K562 (cell line): ENCODE results near the gene MC3R. TPM values are rescaled to one million over a fixed set of nuclear protein-coding genes. Genes with fewer than 3 reads are reported as not detected.

Experiments used
- ATAC-seq: fragments of 200-7000 bp; cut with Tn5 transposase; 3 replicates; pipeline ENCODE4 v1.9.1; 2020; ENCODE audit warnings: moderate library complexity
- BruUV-seq: library from RNA; stranded (reverse); fragments of 400-500 nt; replicated peaks from 2 replicates; lab custom pipeline; 2021; lab: Mats Ljungman, UMichigan
- CTCF ChIA-PET: fragments of 300-600 bp; formaldehyde crosslinking; extraction: SDS; loops from one replicate; lab custom pipeline; 2021; ENCODE audit warnings: low intra/inter-chr PET ratio; lab: Yijun Ruan, JAX
- POLR2A ChIA-PET: fragments of 300-600, 350-650 bp; sonication (Branson Sonifier 250); formaldehyde crosslinking; extraction: SDS; loops from one replicate; lab custom pipeline; 2021; ENCODE audit warnings: antibody characterized with exemption, inconsistent platforms; lab: Yijun Ruan, JAX
- DNase-seq, 4 experiments: peaks; one replicate each; pipeline versions ENCODE4 v3.0.0 to v3.0.0-alpha.2; 2011 to 2018; ENCODE audit warnings: low spot score in 3 of 4, mixed read lengths in 3 of 4; ENCODE audit errors: extremely low read depth in 1 of 4
- FAIRE-seq: peaks from 2 replicates; lab custom pipeline; 2011; peaks lifted over from hg19 to GRCh38; lab: Jason Lieb, UNC
- H2AFZ ChIP-seq: 2 replicates; pipeline ENCODE4 v1.6.0; 2011; ENCODE audit warnings: low read depth, low read length, control low read depth, inconsistent platforms
- H3K27ac ChIP-seq: fragments of 200-600 bp; 3 replicates; pipeline ENCODE4 v1.8.0; 2011; ENCODE audit warnings: low read depth, mild to moderate bottlenecking, control low read depth, inconsistent platforms, low read length, moderate library complexity, mixed read lengths; ENCODE audit errors: extremely low read depth
- H3K27me3 ChIP-seq, 2 experiments: fragments of 300-600 bp in 1 of 2; 2 replicates in 1 of 2; 3 replicates in 1 of 2; pipeline versions ENCODE4 v1.6.0 to v1.8.0; 2011; ENCODE audit warnings: inconsistent platforms in 2 of 2, low read length in 2 of 2, mild to moderate bottlenecking in 1 of 2, mixed read lengths in 1 of 2, moderate library complexity in 1 of 2; ENCODE audit not compliant: control insufficient read depth in 2 of 2, insufficient read depth in 2 of 2
- H3K36me3 ChIP-seq: fragments of 300-600 bp; 3 replicates; pipeline ENCODE4 v1.8.0; 2011; ENCODE audit warnings: mild to moderate bottlenecking, low read length, inconsistent platforms; ENCODE audit not compliant: control insufficient read depth, insufficient read depth
- H3K4me1 ChIP-seq, 2 experiments: fragments of 200-600 bp in 1 of 2; replicated peaks in 1 of 2; 2 replicates in 1 of 2; 3 replicates in 1 of 2; pipeline versions ENCODE4 v1.5.1 to v1.8.0; 2011; ENCODE audit warnings: inconsistent platforms in 2 of 2, low read length in 2 of 2, mild to moderate bottlenecking in 1 of 2, mixed read lengths in 1 of 2, moderate library complexity in 1 of 2; ENCODE audit not compliant: control insufficient read depth in 2 of 2, insufficient read depth in 2 of 2
- H3K4me2 ChIP-seq: 2 replicates; pipeline ENCODE4 v1.6.1; 2011; ENCODE audit warnings: low read length, control low read depth, inconsistent platforms, mixed read lengths; ENCODE audit not compliant: insufficient read depth
- H3K4me3 ChIP-seq: fragments of 200-600 bp; sonication (generic), shearing (Covaris generic); 2 replicates; pipeline ENCODE4 v1.5.1; 2016; ENCODE audit warnings: control low read depth, inconsistent platforms
- H3K79me2 ChIP-seq: fragments of 200-600 bp; 3 replicates; pipeline ENCODE4 v1.8.0; 2011; ENCODE audit warnings: low read length, inconsistent platforms; ENCODE audit not compliant: control insufficient read depth, insufficient read depth
- H3K9ac ChIP-seq, 2 experiments: 2 replicates each; pipeline versions ENCODE4 v1.6.0 to v1.6.1; 2011; ENCODE audit warnings: low read depth in 2 of 2, low read length in 2 of 2, control low read depth in 1 of 2, inconsistent platforms in 1 of 2, mild to moderate bottlenecking in 1 of 2, mixed read lengths in 1 of 2; ENCODE audit not compliant: insufficient read depth in 1 of 2
- H3K9me1 ChIP-seq: one replicate; pipeline ENCODE4 v1.6.0; 2011; ENCODE audit warnings: inconsistent platforms, mild to moderate bottlenecking, low read length, moderate library complexity; ENCODE audit not compliant: control insufficient read depth, insufficient read depth
- H3K9me3 ChIP-seq: replicated peaks from 2 replicates; pipeline ENCODE4 v1.5.1; 2011; ENCODE audit warnings: low read depth, low read length, inconsistent platforms; ENCODE audit not compliant: control insufficient read depth, insufficient read depth
- H4K20me1 ChIP-seq: replicated peaks from 2 replicates; pipeline ENCODE4 v1.6.1; 2011; ENCODE audit warnings: low read length, inconsistent platforms, mixed read lengths; ENCODE audit not compliant: control insufficient read depth, insufficient read depth
- CEBPG ChIP-seq, 3 experiments: fragments of 200-800 bp in 1 of 3; sonication (Bioruptor generic) in 1 of 3; sonication (generic) in 1 of 3; formaldehyde crosslinking in 1 of 3; IDR thresholded peaks in 2 of 3; conservative IDR thresholded peaks in 1 of 3; 2 replicates each; pipeline versions ENCODE4 v1.6.1 to v1.8.0; 2016 to 2022; ENCODE audit warnings: missing compliant biosample characterization in 2 of 3, missing genetic modification characterization in 2 of 3, mild to moderate bottlenecking in 1 of 3, missing genetic modification reagents in 1 of 3
- ETV1 ChIP-seq: fragments of 450-650 bp; conservative IDR thresholded peaks from 2 replicates; pipeline ENCODE4 v1.6.1; 2016; ENCODE audit warnings: missing genetic modification characterization, control low read depth, low read depth, missing compliant biosample characterization
- HEY1 ChIP-seq: fragments of 250-450 bp; sonication (Bioruptor Pico); IDR thresholded peaks from 2 replicates; pipeline ENCODE4 v1.5.0; 2020; ENCODE audit warnings: mild to moderate bottlenecking, moderate library complexity, borderline replicate concordance
- ILF3 ChIP-seq: fragments of 450-650 bp; IDR thresholded peaks from 2 replicates; pipeline ENCODE4 v1.6.1; 2018; ENCODE audit warnings: antibody characterized with exemption, mild to moderate bottlenecking, moderate library complexity, borderline replicate concordance
- PPARD ChIP-seq: fragments of 250-450 bp; sonication (Bioruptor Pico); IDR thresholded peaks from 2 replicates; pipeline ENCODE4 v1.8.0; 2022; ENCODE audit warnings: inconsistent platforms, mild to moderate bottlenecking, moderate library complexity
- RAD51 ChIP-seq: fragments of 450-650 bp; IDR thresholded peaks from 2 replicates; pipeline ENCODE4 v1.7.1; 2016; ENCODE audit warnings: low read depth, mild to moderate bottlenecking, borderline replicate concordance
- TOE1 ChIP-seq, 2 experiments: fragments of 450-650 bp in 1 of 2; sonication (generic) in 1 of 2; formaldehyde crosslinking in 1 of 2; IDR thresholded peaks; 2 replicates each; pipeline versions ENCODE4 v1.7.1 to v1.8.0; 2016 to 2022; ENCODE audit warnings: borderline replicate concordance in 2 of 2, mild to moderate bottlenecking in 2 of 2, antibody characterized with exemption in 1 of 2, inconsistent platforms in 1 of 2, low read depth in 1 of 2, missing genetic modification reagents in 1 of 2, moderate library complexity in 1 of 2
- USF1 ChIP-seq: sonication (generic); formaldehyde crosslinking; IDR thresholded peaks from 2 replicates; pipeline ENCODE4 v1.9.0; 2022; ENCODE audit warnings: mild to moderate bottlenecking, missing genetic modification reagents
- ZNF696 ChIP-seq: fragments of 250-450 bp; sonication (Bioruptor Pico); conservative IDR thresholded peaks from 2 replicates; pipeline ENCODE4 v1.4.0; 2020; ENCODE audit warnings: mild to moderate bottlenecking, moderate library complexity
- WGBS: fragments of 100-300 bp; shearing (Covaris generic); methylation state at CpG from one replicate; pipeline ENCODE4 v1.1.6; 2016; ENCODE audit warnings: low coverage, mixed read lengths; ENCODE audit not compliant: insufficient coverage; ENCODE audit errors: missing lambda C conversion rate; 5-methylcytosine and 5-hydroxymethylcytosine counted together
- in situ Hi-C: fragments of 300-500 bp; cut with MboI; formaldehyde crosslinking; loops from 4 replicates; pipeline ENCODE4 v1.15.0; 2018; ENCODE audit warnings: inconsistent platforms, mixed read lengths
- intact Hi-C: fragments of 100-400 bp; cut with micrococcal nuclease; formaldehyde crosslinking; loops from 2 replicates; pipeline ENCODE4 v1.14.2; 2022
- polyA plus RNA-seq, 8 experiments: library from polyadenylated mRNA; depleted of rRNA in 4 of 8; stranded (reverse) in 5 of 8; unstranded in 3 of 8; fragments of >200 nt; fragmentation: Nextera tagmentation in 2 of 8; fragmentation: Illumina TruSeq in 1 of 8; extraction: Ambion mirVana in 2 of 8; extraction: Trizol in 1 of 8; gene quantifications; 2 replicates each; pipeline versions ENCODE4 v1.2.1 to v1.2.3, GENCODE V29; 2011 to 2014; ENCODE audit warnings: inconsistent platforms in 1 of 8, missing spikeins in 1 of 8
- total RNA-seq, 7 experiments: library from RNA; depleted of rRNA in 6 of 7; stranded (reverse); fragments of >200 nt in 6 of 7; fragmentation: Illumina TruSeq in 2 of 7; extraction: Trizol in 2 of 7; gene quantifications; 2 replicates each; pipeline versions ENCODE4 v1.2.1 to v1.2.3, GENCODE V29; 2011 to 2021; ENCODE audit warnings: low replicate concordance in 1 of 7
- TF ChIP-seq, protein P1 (sequence below): fragments of 450-650 bp; formaldehyde crosslinking; IDR thresholded peaks from 2 replicates; pipeline ENCODE4 v1.4.0; 2020; ENCODE audit warnings: mild to moderate bottlenecking, mixed read lengths
- TF ChIP-seq, protein P2 (sequence below): sonication (generic); formaldehyde crosslinking; IDR thresholded peaks from 2 replicates; pipeline ENCODE4 v1.5.0; 2020; ENCODE audit warnings: missing genetic modification reagents

Gene MC3R
- total and polyA plus RNA-seq, 9 of the 15 experiments (the other 6 are each of a cell fraction or from before 2014, with no cell fraction given): not detected

DNA sequence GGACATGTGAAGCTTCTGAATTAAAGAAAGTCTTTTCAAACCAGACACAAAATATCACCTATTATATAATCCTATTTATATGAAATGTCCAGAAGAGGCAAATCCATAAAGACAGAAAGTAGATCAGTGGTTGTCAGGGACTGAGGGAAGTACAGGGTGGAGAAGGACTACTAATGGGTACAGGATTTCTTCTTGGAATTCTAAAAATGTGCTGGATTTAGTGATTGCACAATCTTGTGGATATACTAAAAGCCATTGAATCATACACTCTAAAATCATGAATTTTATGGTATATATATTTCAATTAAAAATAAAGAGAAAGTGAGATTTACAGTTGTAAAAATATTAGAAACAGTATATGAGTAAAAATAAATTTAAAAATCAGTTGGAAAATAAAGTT, 18.7 kb upstream of the MC3R start (continued):
- no peak for TF ChIP-seq ILF3
- TF ChIP-seq CEBPG (CRISPR knock-in tag; IDR thresholded peaks at IDR 0.05): no peak
- peak in 1 of 2 experiments; percentile 74; a peak in 2 of 4 replicates for TF ChIP-seq CEBPG (tag; conservative IDR thresholded peaks at IDR 0.05 in 1 of 2, IDR thresholded peaks at IDR 0.05 in 1 of 2)
- TF ChIP-seq PPARD: no peak

DNA sequence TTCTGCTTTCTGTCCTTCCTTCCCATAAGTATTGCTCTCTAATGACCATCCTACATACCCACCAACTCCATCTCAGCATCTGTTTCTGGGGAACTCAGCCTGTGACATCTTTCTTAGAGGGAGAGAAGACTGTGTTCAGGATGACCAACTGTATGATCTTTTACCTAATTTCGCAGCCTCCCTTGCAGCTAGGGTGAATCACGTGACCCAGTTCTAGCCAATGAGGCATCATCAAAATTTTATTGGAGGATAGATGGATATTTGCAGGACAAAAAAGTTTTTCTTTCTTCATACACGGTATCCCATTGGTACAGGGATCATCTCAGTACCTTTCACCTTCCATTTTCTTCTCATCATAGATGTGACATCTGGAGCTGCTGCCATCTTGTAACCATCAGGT, 14.4 kb upstream of the MC3R start:
- Histone ChIP-seq H2AFZ (no peak overlapping the region), H3K27me3 (no peaks in the 10 kb centered on the region), H3K4me1 (no peaks in the 10 kb centered on the region), H3K4me2 (no peak overlapping the region), H3K27ac (no peak overlapping the region), H3K9me3 (no peaks in the 10 kb centered on the region), H3K9ac (no peak overlapping the region), H4K20me1 (no peaks in the 10 kb centered on the region), H3K9me1 (no peaks in the 10 kb centered on the region), H3K36me3 (no peaks in the 10 kb centered on the region), H3K79me2 (no peaks in the 10 kb centered on the region), H3K4me3 (no peak overlapping the region)
- ChIA-PET CTCF (no interaction called here), POLR2A (no interaction called here)
- DNase-seq (peak in 2 of 4 experiments; percentile 22 to 31), ATAC-seq (no peak), FAIRE-seq (no peak)
- BruUV-seq: no TSS peak
- in situ Hi-C loops: loop anchor here (25.0 kb wide), 1 partner anchor 1572 kb away; no protein-coding TSS in a partner anchor
- TF ChIP-seq RAD51: peak; percentile 74
- TF ChIP-seq ZNF696 (CRISPR knock-in tag): no peak
- no peak for TF ChIP-seq ETV1 (tag)
- TF ChIP-seq, protein P1, sequence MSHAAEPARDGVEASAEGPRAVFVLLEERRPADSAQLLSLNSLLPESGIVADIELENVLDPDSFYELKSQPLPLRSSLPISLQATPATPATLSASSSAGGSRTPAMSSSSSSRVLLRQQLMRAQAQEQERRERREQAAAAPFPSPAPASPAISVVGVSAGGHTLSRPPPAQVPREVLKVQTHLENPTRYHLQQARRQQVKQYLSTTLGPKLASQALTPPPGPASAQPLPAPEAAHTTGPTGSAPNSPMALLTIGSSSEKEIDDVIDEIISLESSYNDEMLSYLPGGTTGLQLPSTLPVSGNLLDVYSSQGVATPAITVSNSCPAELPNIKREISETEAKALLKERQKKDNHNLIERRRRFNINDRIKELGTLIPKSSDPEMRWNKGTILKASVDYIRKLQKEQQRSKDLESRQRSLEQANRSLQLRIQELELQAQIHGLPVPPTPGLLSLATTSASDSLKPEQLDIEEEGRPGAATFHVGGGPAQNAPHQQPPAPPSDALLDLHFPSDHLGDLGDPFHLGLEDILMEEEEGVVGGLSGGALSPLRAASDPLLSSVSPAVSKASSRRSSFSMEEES (CRISPR knock-in tag): peak; percentile 83
- TF ChIP-seq TOE1 (IDR thresholded peaks at IDR 0.05; ENCODE audit: borderline replicate concordance): peak; percentile 48; the same call in 1 of the 2 replicates
- no peak for TF ChIP-seq TOE1 (CRISPR knock-in tag; IDR thresholded peaks at IDR 0.05; ENCODE audit: borderline replicate concordance, low read depth)
- TF ChIP-seq USF1: peak; percentile 56; the same call in 1 of the 2 replicates
- TF ChIP-seq, protein P2, sequence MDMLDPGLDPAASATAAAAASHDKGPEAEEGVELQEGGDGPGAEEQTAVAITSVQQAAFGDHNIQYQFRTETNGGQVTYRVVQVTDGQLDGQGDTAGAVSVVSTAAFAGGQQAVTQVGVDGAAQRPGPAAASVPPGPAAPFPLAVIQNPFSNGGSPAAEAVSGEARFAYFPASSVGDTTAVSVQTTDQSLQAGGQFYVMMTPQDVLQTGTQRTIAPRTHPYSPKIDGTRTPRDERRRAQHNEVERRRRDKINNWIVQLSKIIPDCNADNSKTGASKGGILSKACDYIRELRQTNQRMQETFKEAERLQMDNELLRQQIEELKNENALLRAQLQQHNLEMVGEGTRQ (CRISPR knock-in tag): peak; percentile 28; the same call in 1 of the 2 replicates
- TF ChIP-seq HEY1 (CRISPR knock-in tag): no peak
- WGBS: 0% methylated on average over 3 of the region's 3 CpGs
- intact Hi-C loops: no loop called here
